HFFc6 (cell line): ENCODE measurements around the gene ZFYVE28. TPM values are rescaled to one million over a fixed set of nuclear protein-coding genes. Genes with fewer than 3 reads are reported as not detected.

Experiments used
- DNase-seq: peaks from one replicate; pipeline ENCODE4 v3.0.0-alpha.2; 2018
- H3K27ac Mint-ChIP-seq: 2 replicates; pipeline ENCODE4 v1.8.0; 2020; ENCODE audit warnings: mild to moderate bottlenecking, mixed read lengths
- H3K27me3 Mint-ChIP-seq: 2 replicates; pipeline ENCODE4 v1.8.0; 2021; ENCODE audit warnings: mild to moderate bottlenecking, moderate library complexity, mixed read lengths; ENCODE audit not compliant: insufficient read depth
- H3K36me3 Mint-ChIP-seq: 2 replicates; pipeline ENCODE4 v1.8.0; 2021; ENCODE audit warnings: low read depth, mixed read lengths
- H3K4me1 Mint-ChIP-seq: 2 replicates; pipeline ENCODE4 v1.8.0; 2020; ENCODE audit warnings: low read depth, mixed read lengths
- H3K4me3 Mint-ChIP-seq: 2 replicates; pipeline ENCODE4 v1.8.0; 2020; ENCODE audit warnings: mild to moderate bottlenecking, moderate library complexity, mixed read lengths
- H3K9me3 Mint-ChIP-seq: 2 replicates; pipeline ENCODE4 v1.8.0; 2020; ENCODE audit warnings: mild to moderate bottlenecking, mixed read lengths
- CTCF ChIP-seq: fragments of 200-600 bp; sonication (generic); IDR thresholded peaks from 2 replicates; pipeline ENCODE4 v1.5.0; 2021; ENCODE audit warnings: antibody characterized with exemption, mild to moderate bottlenecking
- total RNA-seq, 6 experiments: library from RNA; stranded (reverse); fragmentation: NEBNext Ultra II Directional; extraction: Animal tissue kit (Norgen Biotek cat#: 25700); gene quantifications; 2 replicates in 1 of 6; 3 replicates in 5 of 6; pipeline ENCODE4 v1.2.3, GENCODE V29; 2021

ZFYVE28 gene
- total RNA-seq, 6 experiments from 2014 or later: 1.8 to 5.4 (median 2.2) TPM

DNA sequence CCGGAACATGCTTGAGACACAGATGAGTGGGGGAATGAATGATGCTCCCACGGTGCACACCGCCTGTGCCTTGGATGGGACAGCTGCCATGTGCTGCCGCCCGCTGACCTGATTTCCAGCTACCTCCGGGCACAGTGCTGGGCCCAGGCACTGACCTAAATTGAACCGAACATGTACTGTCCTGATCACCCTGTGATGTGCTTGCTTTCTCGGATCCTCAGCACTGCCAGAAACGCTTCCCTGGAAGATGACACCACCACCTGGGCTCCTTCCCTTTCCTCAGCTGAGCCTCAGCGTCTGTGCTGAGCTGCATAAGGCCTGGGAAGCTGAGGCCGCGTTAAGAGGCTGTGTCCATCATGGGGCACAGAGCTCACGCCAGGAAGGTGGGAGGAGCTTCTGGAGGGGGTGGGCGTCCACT, 117.2 kb downstream of the ZFYVE28 start:
- DNase-seq: no peak
- peaks cover 20% of the 10 kb centered on the region for H3K27me3 Mint-ChIP-seq
- no peak overlapping the region for H3K4me3 Mint-ChIP-seq
- no peaks in the 10 kb centered on the region for H3K4me1 Mint-ChIP-seq
- H3K9me3 Mint-ChIP-seq: peaks cover 11% of the 10 kb centered on the region
- peaks cover 8% of the 10 kb centered on the region for H3K36me3 Mint-ChIP-seq
- H3K27ac Mint-ChIP-seq: no peak overlapping the region
- TF ChIP-seq CTCF: no peak

- peaks cover 11% of the 10 kb centered on the region for H3K9me3 Mint-ChIP-seq
- peaks cover 22% of the 10 kb centered on the region for H3K27me3 Mint-ChIP-seq
- H3K27ac Mint-ChIP-seq: no peak overlapping the region
- H3K36me3 Mint-ChIP-seq: peaks cover 8% of the 10 kb centered on the region
- no peaks in the 10 kb centered on the region for H3K4me1 Mint-ChIP-seq
- TF ChIP-seq CTCF: no peak
- no peak for DNase-seq
- H3K4me3 Mint-ChIP-seq: no peak overlapping the region
These were observed 117.8 kb downstream of the ZFYVE28 start for GRCh38 chr4:2300431-2301224.

GRCh38 chr4:2299794-2300193, 118.7 kb downstream of the ZFYVE28 start:
- H3K9me3 Mint-ChIP-seq: peaks cover 11% of the 10 kb centered on the region
- no peaks in the 10 kb centered on the region for H3K4me1 Mint-ChIP-seq
- H3K27ac Mint-ChIP-seq: no peak overlapping the region
- DNase-seq: no peak
- TF ChIP-seq CTCF: no peak
- H3K36me3 Mint-ChIP-seq: peaks cover 8% of the 10 kb centered on the region
- peaks cover 27% of the 10 kb centered on the region for H3K27me3 Mint-ChIP-seq
- H3K4me3 Mint-ChIP-seq: no peak overlapping the region

GRCh38 chr4:2298532-2298991, 119.9 kb downstream of the ZFYVE28 start:
- no peak for DNase-seq
- no peak overlapping the region for H3K4me3 Mint-ChIP-seq

More at GRCh38 chr4:2298532-2298991, 119.9 kb downstream of the ZFYVE28 start:
- H3K27ac Mint-ChIP-seq: no peak overlapping the region
- peaks cover 27% of the 10 kb centered on the region for H3K27me3 Mint-ChIP-seq
- no peak for TF ChIP-seq CTCF
- no peaks in the 10 kb centered on the region for H3K4me1 Mint-ChIP-seq
- peaks cover 11% of the 10 kb centered on the region for H3K9me3 Mint-ChIP-seq
- peaks cover 8% of the 10 kb centered on the region for H3K36me3 Mint-ChIP-seq
